Tibial nerve (tissue), 4 donors: ENCODE results near the gene TM4SF18. TPM values are rescaled to one million over a fixed set of nuclear protein-coding genes. Genes with fewer than 3 reads are reported as not detected.

ENCODE experiments used
- DNase-seq, 2 donors: peaks; one replicate each; pipeline ENCODE4 v3.0.0-alpha.2; 2019; ENCODE audit warnings: low spot score in 2 of 2
- H3K27ac ChIP-seq, 4 donors: fragments of 200-600 bp; sonication (generic) in 3 of 4; one replicate each; pipeline ENCODE4 v1.5.1; 2017 to 2019; ENCODE audit warnings: mild to moderate bottlenecking in 1 of 4
- H3K27me3 ChIP-seq, 2 donors: fragments of 200-600 bp; sonication (generic) in 1 of 2; one replicate each; pipeline versions ENCODE4 v1.5.1 to v1.6.0; 2017 to 2019
- H3K36me3 ChIP-seq, 3 donors: fragments of 200-600 bp; sonication (generic); one replicate each; pipeline ENCODE4 v1.5.1; 2018 to 2019
- H3K4me1 ChIP-seq, 4 donors: fragments of 200-600 bp; sonication (generic) in 3 of 4; one replicate each; pipeline ENCODE4 v1.5.1; 2017 to 2019
- H3K4me3 ChIP-seq, 4 donors: fragments of 200-600 bp; sonication (generic) in 3 of 4; one replicate each; pipeline ENCODE4 v1.5.1; 2017 to 2019; ENCODE audit warnings: mild to moderate bottlenecking in 1 of 4, moderate library complexity in 1 of 4
- H3K9me3 ChIP-seq, 4 donors: fragments of 200-600 bp; sonication (generic) in 3 of 4; one replicate each; pipeline ENCODE4 v1.5.1; 2017 to 2019
- EP300 ChIP-seq, 2 donors: sonication (generic); formaldehyde crosslinking; IDR thresholded peaks; one replicate each; pipeline ENCODE4 v1.6.1; 2017; ENCODE audit warnings: antibody characterized with exemption in 2 of 2, mild to moderate bottlenecking in 1 of 2
- POLR2A ChIP-seq, 2 donors: fragments of 450-650 bp; IDR thresholded peaks; one replicate each; pipeline ENCODE4 v1.6.1; 2017; ENCODE audit warnings: antibody characterized with exemption in 2 of 2, mild to moderate bottlenecking in 2 of 2, moderate library complexity in 2 of 2
- WGBS, 2 donors: methylation state at CpG; one replicate each; pipeline ENCODE4 v1.1.5; 2018; 5-methylcytosine and 5-hydroxymethylcytosine counted together
- total RNA-seq, 4 donors: library from RNA; depleted of rRNA; stranded (reverse); fragments of >200 nt; gene quantifications; one replicate each; pipeline ENCODE4 v1.1.0, GENCODE V29; 2016
- TF ChIP-seq, protein P1 (sequence below), 5 experiments: fragments of 200-600 bp in 3 of 5; fragments of 450-650 bp in 2 of 5; sonication (generic) in 3 of 5; IDR thresholded peaks; one replicate each; pipeline ENCODE4 v1.5.1; 2016 to 2019; ENCODE audit warnings: antibody characterized with exemption in 5 of 5, mild to moderate bottlenecking in 3 of 5, moderate library complexity in 2 of 5

Gene TM4SF18
- total RNA-seq, 4 donors from 2014 or later: 1.5 to 12.7 (median 4.6) TPM

DNA sequence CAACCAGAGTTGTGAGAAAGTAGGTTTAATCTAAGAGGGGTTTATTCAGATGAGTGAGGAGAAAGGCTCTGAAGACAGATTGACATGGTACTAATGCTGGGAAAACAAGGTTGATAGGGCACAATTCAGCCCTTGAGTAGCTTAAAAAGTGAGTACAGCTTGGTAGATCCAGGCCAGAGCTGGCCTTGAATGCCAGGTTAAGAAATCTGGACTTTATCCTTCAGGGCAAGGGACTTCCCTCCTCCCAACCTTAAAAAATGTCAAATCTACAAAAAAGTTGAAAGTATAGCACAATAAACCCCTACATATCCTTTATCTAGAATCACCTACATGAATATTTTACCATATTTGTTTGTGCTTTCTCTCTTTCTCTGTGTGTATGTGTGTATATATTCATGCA lies 7.9 kb downstream of the TM4SF18 start:
- no peaks in the 10 kb centered on the region for H3K9me3 ChIP-seq
- H3K27me3 ChIP-seq: no peaks in the 10 kb centered on the region
- peaks cover 0 to 9% (median 0%) of the 10 kb centered on the region in 3 donors for H3K36me3 ChIP-seq
- no peaks in the 10 kb centered on the region for H3K4me1 ChIP-seq
- no peak overlapping the region for H3K27ac ChIP-seq
- no peak overlapping the region for H3K4me3 ChIP-seq
- no peak for DNase-seq
- TF ChIP-seq, protein P1, sequence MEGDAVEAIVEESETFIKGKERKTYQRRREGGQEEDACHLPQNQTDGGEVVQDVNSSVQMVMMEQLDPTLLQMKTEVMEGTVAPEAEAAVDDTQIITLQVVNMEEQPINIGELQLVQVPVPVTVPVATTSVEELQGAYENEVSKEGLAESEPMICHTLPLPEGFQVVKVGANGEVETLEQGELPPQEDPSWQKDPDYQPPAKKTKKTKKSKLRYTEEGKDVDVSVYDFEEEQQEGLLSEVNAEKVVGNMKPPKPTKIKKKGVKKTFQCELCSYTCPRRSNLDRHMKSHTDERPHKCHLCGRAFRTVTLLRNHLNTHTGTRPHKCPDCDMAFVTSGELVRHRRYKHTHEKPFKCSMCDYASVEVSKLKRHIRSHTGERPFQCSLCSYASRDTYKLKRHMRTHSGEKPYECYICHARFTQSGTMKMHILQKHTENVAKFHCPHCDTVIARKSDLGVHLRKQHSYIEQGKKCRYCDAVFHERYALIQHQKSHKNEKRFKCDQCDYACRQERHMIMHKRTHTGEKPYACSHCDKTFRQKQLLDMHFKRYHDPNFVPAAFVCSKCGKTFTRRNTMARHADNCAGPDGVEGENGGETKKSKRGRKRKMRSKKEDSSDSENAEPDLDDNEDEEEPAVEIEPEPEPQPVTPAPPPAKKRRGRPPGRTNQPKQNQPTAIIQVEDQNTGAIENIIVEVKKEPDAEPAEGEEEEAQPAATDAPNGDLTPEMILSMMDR (IDR thresholded peaks at IDR 0.05): no peak
- TF ChIP-seq EP300 (IDR thresholded peaks at IDR 0.05) (no peak), POLR2A (IDR thresholded peaks at IDR 0.05) (no peak)

DNA sequence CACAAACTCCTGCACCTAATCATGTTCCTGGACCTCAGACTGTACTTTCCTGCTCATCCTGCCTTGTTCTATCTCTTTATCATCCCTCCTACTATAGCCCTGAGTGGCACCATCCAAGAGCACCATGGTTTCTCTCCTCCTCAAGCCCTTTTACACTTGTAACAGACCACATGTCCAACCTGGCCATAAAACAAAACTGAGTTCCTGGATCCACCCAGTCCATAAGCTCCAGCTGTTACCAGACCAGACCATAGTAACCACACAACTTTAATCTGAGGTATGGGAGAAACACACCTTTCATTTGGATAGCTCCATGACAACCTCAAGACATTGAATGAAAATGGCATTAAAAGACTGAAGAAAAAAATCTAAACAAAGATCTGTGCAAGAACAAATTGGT lies 9.1 kb downstream of the TM4SF18 start:
- TF ChIP-seq EP300 (IDR thresholded peaks at IDR 0.05) (no peak), POLR2A (IDR thresholded peaks at IDR 0.05) (no peak)
- TF ChIP-seq, protein P1 (IDR thresholded peaks at IDR 0.05): no peak
- no peaks in the 10 kb centered on the region for H3K4me1 ChIP-seq
- no peak overlapping the region for H3K4me3 ChIP-seq
- no peak for DNase-seq
- no peak overlapping the region for H3K27ac ChIP-seq
- no peaks in the 10 kb centered on the region for H3K9me3 ChIP-seq
- peaks cover 0 to 9% (median 0%) of the 10 kb centered on the region in 3 donors for H3K36me3 ChIP-seq
- H3K27me3 ChIP-seq: no peaks in the 10 kb centered on the region

DNA sequence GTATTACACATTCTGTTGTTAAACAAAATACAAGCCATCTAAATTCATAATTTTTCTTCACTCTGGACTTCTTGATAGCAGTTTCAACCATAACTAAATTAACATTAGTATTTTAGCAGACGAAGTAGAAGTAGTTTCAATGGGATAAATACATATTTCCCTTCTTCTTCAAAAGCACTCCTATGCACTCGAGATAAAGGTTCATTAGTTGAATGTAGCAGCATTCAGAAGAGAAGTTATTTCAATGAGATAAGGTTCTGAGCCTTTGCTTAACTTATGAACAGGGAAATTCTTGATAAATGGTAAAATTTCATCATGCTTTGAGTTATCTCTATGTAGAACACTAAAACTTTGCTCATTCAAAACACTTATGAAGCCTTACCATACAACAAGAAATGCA lies 11.8 kb downstream of the TM4SF18 start:
- TF ChIP-seq, protein P1 (IDR thresholded peaks at IDR 0.05): no peak
- no peak for TF ChIP-seq EP300 (IDR thresholded peaks at IDR 0.05)
- no peak for TF ChIP-seq POLR2A (IDR thresholded peaks at IDR 0.05)
- no peaks in the 10 kb centered on the region for H3K9me3 ChIP-seq
- H3K4me3 ChIP-seq: no peak overlapping the region
- WGBS, 2 donors: 84 to 88% methylated on average over 2 of the region's 2 CpGs
- no peak overlapping the region for H3K27ac ChIP-seq
- peaks cover 0 to 9% (median 0%) of the 10 kb centered on the region in 3 donors for H3K36me3 ChIP-seq
- no peaks in the 10 kb centered on the region for H3K4me1 ChIP-seq
- no peak for DNase-seq
- no peaks in the 10 kb centered on the region for H3K27me3 ChIP-seq

DNA sequence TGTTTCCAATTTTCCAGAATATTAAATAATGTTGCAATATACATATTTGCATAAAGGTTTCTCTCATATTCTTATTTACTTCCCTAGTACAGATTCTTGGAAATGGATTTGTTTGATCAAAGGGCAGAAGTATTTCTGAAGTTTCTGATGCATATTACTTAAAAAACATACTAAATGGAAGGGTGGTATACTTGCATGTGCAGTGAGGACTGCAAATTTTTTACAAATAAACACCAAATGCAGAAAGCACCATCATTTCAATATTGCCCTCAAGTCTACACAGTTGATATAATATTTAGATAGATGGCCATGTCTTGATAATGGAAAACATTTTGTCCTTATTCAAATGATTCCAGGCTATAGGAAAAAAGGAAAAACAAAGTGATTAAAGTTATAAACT lies 12.3 kb downstream of the TM4SF18 start:
- no peak for DNase-seq
- Histone ChIP-seq H3K27me3 (no peaks in the 10 kb centered on the region), H3K9me3 (no peaks in the 10 kb centered on the region), H3K4me1 (peaks cover 0 to 2% (median 0%) of the 10 kb centered on the region in 4 donors), H3K27ac (no peak overlapping the region), H3K4me3 (no peak overlapping the region), H3K36me3 (peaks cover 0 to 9% (median 0%) of the 10 kb centered on the region in 3 donors)
- TF ChIP-seq POLR2A (IDR thresholded peaks at IDR 0.05): no peak
- TF ChIP-seq EP300 (IDR thresholded peaks at IDR 0.05): no peak
- TF ChIP-seq, protein P1 (IDR thresholded peaks at IDR 0.05): no peak

DNA sequence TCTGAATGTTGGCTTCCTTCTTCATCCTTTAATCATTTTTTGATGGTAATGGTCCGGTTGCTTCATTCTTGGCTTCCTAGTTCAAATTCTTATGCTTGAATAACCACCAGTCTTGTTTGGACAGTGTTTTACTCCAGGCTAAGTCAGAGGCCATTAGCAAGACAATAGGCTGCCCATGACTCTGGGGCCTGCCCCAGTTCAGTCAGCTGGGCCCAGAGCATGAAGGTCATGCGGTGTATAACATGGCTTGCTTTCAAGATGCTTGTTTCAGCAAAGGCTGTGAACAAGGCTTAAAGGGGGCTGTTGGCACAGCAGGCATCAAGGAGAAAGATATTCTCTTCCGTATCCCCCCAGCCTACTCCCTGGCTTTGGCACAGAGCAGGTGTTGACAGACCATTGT lies 13.7 kb downstream of the TM4SF18 start:
- Histone ChIP-seq H3K4me1 (peaks cover 0 to 12% (median 3%) of the 10 kb centered on the region in 4 donors), H3K36me3 (peaks cover 0 to 7% (median 0%) of the 10 kb centered on the region in 3 donors), H3K27me3 (no peaks in the 10 kb centered on the region), H3K4me3 (no peak overlapping the region), H3K27ac (no peak overlapping the region), H3K9me3 (no peaks in the 10 kb centered on the region)
- DNase-seq: no peak
- TF ChIP-seq EP300 (IDR thresholded peaks at IDR 0.05) (no peak), POLR2A (IDR thresholded peaks at IDR 0.05) (no peak)
- TF ChIP-seq, protein P1 (IDR thresholded peaks at IDR 0.05): no peak
- WGBS, 2 donors: 74 to 80% methylated on average over 3 of the region's 3 CpGs
